SK-N-SH treated with all-trans-retinoic acid at 6 μM for 48 hours (cell line): ENCODE data around the gene PTRH2.

Experiments
- ATAC-seq: fragments of 200-7000 bp; cut with Tn5 transposase; 3 replicates; pipeline ENCODE4 v1.9.1; 2020; ENCODE audit warnings: mild to moderate bottlenecking, moderate library complexity
- ARNTL ChIP-seq: fragments of 450-650 bp; formaldehyde crosslinking; IDR thresholded peaks from 2 replicates; pipeline ENCODE4 v1.5.0; 2020; ENCODE audit warnings: low read depth, mild to moderate bottlenecking, moderate library complexity, borderline replicate concordance
- BACH2 ChIP-seq: fragments of 250-450 bp; sonication (Bioruptor Pico); IDR thresholded peaks from 2 replicates; pipeline ENCODE4 v1.9.0; 2021; ENCODE audit warnings: mild to moderate bottlenecking, borderline replicate concordance
- CSDC2 ChIP-seq: fragments of 250-450 bp; sonication (Bioruptor Pico); IDR thresholded peaks from 2 replicates; pipeline ENCODE4 v1.5.0; 2020; ENCODE audit warnings: mild to moderate bottlenecking, moderate library complexity
- CSRNP3 ChIP-seq: fragments of 250-450 bp; sonication (Bioruptor Pico); IDR thresholded peaks from 2 replicates; pipeline ENCODE4 v1.5.1; 2021; ENCODE audit warnings: mild to moderate bottlenecking, moderate library complexity
- GLIS3 ChIP-seq: fragments of 250-450 bp; sonication (Bioruptor Pico); IDR thresholded peaks from 2 replicates; pipeline ENCODE4 v1.5.0; 2020; ENCODE audit warnings: mild to moderate bottlenecking, moderate library complexity
- ISL1 ChIP-seq: fragments of 250-450 bp; sonication (Bioruptor Pico); IDR thresholded peaks from 2 replicates; pipeline ENCODE4 v2.1.2; 2022; ENCODE audit warnings: mild to moderate bottlenecking, moderate library complexity
- OSR1 ChIP-seq: fragments of 250-450 bp; sonication (Bioruptor Pico); IDR thresholded peaks from 2 replicates; pipeline ENCODE4 v1.8.0; 2022; ENCODE audit warnings: moderate library complexity, mild to moderate bottlenecking, inconsistent platforms
- POU6F1 ChIP-seq: fragments of 250-450 bp; sonication (Bioruptor Pico); IDR thresholded peaks from 2 replicates; pipeline ENCODE4 v1.8.0; 2021; ENCODE audit warnings: low read depth, mild to moderate bottlenecking, moderate library complexity, borderline replicate concordance
- TCF4 ChIP-seq: fragments of 250-450 bp; sonication (Bioruptor Pico); IDR thresholded peaks from 2 replicates; pipeline ENCODE4 v1.8.0; 2021; ENCODE audit warnings: mild to moderate bottlenecking, moderate library complexity, borderline replicate concordance
- TOX ChIP-seq: fragments of 250-450 bp; sonication (Bioruptor Pico); IDR thresholded peaks from 2 replicates; pipeline ENCODE4 v1.8.0; 2021; ENCODE audit warnings: mild to moderate bottlenecking, moderate library complexity, borderline replicate concordance
- ZC3H10 ChIP-seq: fragments of 250-450 bp; sonication (Bioruptor Pico); IDR thresholded peaks from 2 replicates; pipeline ENCODE4 v1.5.1; 2021; ENCODE audit warnings: mild to moderate bottlenecking, moderate library complexity
- ZFP3 ChIP-seq: fragments of 250-450 bp; sonication (Bioruptor Pico); IDR thresholded peaks from 2 replicates; pipeline ENCODE4 v1.5.0; 2020; ENCODE audit warnings: mild to moderate bottlenecking, moderate library complexity
- ZFP30 ChIP-seq: fragments of 450-650 bp; formaldehyde crosslinking; IDR thresholded peaks from 2 replicates; pipeline ENCODE4 v1.5.0; 2022; ENCODE audit warnings: mild to moderate bottlenecking, moderate library complexity
- ZNF565 ChIP-seq: fragments of 450-650 bp; formaldehyde crosslinking; conservative IDR thresholded peaks from 2 replicates; pipeline ENCODE4 v1.5.0; 2020; ENCODE audit warnings: low read depth, mild to moderate bottlenecking, moderate library complexity
- ZNF8 ChIP-seq: fragments of 450-650 bp; formaldehyde crosslinking; IDR thresholded peaks from 2 replicates; pipeline ENCODE4 v1.5.0; 2020; ENCODE audit warnings: mild to moderate bottlenecking, moderate library complexity
- TF ChIP-seq, protein P1 (sequence below): fragments of 250-450 bp; sonication (Bioruptor Pico); IDR thresholded peaks from 2 replicates; pipeline ENCODE4 v1.5.0; 2020; ENCODE audit warnings: mild to moderate bottlenecking, moderate library complexity
- TF ChIP-seq, protein P2 (sequence below): fragments of 250-450 bp; sonication (Bioruptor Pico); IDR thresholded peaks from 2 replicates; pipeline ENCODE4 v1.8.0; 2020; ENCODE audit warnings: mild to moderate bottlenecking, moderate library complexity, borderline replicate concordance
- TF ChIP-seq, protein P3 (sequence below): fragments of 250-450 bp; sonication (Bioruptor Pico); IDR thresholded peaks from 2 replicates; pipeline ENCODE4 v1.5.1; 2020; ENCODE audit warnings: low read depth, mild to moderate bottlenecking, moderate library complexity

Gene PTRH2

GRCh38 chr17:59675231-59675630, 32.0 kb downstream of the PTRH2 start (continued):
- no peak for TF ChIP-seq ARNTL (CRISPR knock-in tag)

DNA sequence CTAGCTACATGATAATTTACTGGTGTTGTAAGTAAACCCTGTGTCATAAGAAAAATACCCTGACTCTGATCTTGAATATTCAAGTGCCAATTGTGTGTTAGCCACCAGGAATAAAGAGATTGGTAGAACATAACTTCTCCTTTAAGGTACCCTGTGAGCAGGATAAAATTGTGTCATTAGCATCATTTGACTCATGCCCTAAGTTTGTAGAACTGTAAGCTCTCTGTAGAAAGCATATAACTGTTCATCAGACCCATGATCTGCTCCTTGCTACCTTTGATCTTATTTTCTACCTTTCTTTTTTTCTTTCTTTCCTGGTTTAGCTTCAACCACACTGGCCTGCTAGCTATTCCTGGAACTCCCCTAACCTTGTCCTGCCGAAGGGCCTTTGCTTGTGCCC, 35.8 kb downstream of the PTRH2 start:
- TF ChIP-seq BACH2 (CRISPR knock-in tag): no peak
- ATAC-seq: no peak

GRCh38 chr17:59669944-59670343, 37.3 kb downstream of the PTRH2 start:
- TF ChIP-seq TCF4 (CRISPR knock-in tag): no peak
- no peak for TF ChIP-seq TOX
- no peak for TF ChIP-seq ZFP3 (CRISPR knock-in tag)
- no peak for TF ChIP-seq ISL1
- TF ChIP-seq CSRNP3 (CRISPR knock-in tag): no peak
- TF ChIP-seq OSR1 (CRISPR knock-in tag): no peak
- no peak for TF ChIP-seq ZNF565 (CRISPR knock-in tag)
- TF ChIP-seq POU6F1 (CRISPR knock-in tag): no peak
- TF ChIP-seq GLIS3 (CRISPR knock-in tag): no peak
- no peak for TF ChIP-seq ZFP30 (CRISPR knock-in tag)
- no peak for TF ChIP-seq CSDC2 (CRISPR knock-in tag)
- TF ChIP-seq, protein P1, sequence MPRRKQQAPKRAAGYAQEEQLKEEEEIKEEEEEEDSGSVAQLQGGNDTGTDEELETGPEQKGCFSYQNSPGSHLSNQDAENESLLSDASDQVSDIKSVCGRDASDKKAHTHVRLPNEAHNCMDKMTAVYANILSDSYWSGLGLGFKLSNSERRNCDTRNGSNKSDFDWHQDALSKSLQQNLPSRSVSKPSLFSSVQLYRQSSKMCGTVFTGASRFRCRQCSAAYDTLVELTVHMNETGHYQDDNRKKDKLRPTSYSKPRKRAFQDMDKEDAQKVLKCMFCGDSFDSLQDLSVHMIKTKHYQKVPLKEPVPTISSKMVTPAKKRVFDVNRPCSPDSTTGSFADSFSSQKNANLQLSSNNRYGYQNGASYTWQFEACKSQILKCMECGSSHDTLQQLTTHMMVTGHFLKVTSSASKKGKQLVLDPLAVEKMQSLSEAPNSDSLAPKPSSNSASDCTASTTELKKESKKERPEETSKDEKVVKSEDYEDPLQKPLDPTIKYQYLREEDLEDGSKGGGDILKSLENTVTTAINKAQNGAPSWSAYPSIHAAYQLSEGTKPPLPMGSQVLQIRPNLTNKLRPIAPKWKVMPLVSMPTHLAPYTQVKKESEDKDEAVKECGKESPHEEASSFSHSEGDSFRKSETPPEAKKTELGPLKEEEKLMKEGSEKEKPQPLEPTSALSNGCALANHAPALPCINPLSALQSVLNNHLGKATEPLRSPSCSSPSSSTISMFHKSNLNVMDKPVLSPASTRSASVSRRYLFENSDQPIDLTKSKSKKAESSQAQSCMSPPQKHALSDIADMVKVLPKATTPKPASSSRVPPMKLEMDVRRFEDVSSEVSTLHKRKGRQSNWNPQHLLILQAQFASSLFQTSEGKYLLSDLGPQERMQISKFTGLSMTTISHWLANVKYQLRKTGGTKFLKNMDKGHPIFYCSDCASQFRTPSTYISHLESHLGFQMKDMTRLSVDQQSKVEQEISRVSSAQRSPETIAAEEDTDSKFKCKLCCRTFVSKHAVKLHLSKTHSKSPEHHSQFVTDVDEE (CRISPR knock-in tag): no peak
- TF ChIP-seq, protein P2, sequence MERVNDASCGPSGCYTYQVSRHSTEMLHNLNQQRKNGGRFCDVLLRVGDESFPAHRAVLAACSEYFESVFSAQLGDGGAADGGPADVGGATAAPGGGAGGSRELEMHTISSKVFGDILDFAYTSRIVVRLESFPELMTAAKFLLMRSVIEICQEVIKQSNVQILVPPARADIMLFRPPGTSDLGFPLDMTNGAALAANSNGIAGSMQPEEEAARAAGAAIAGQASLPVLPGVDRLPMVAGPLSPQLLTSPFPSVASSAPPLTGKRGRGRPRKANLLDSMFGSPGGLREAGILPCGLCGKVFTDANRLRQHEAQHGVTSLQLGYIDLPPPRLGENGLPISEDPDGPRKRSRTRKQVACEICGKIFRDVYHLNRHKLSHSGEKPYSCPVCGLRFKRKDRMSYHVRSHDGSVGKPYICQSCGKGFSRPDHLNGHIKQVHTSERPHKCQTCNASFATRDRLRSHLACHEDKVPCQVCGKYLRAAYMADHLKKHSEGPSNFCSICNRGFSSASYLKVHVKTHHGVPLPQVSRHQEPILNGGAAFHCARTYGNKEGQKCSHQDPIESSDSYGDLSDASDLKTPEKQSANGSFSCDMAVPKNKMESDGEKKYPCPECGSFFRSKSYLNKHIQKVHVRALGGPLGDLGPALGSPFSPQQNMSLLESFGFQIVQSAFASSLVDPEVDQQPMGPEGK (CRISPR knock-in tag): no peak
- TF ChIP-seq BACH2 (CRISPR knock-in tag): no peak
- no peak for TF ChIP-seq ARNTL (CRISPR knock-in tag)
- TF ChIP-seq, protein P3, sequence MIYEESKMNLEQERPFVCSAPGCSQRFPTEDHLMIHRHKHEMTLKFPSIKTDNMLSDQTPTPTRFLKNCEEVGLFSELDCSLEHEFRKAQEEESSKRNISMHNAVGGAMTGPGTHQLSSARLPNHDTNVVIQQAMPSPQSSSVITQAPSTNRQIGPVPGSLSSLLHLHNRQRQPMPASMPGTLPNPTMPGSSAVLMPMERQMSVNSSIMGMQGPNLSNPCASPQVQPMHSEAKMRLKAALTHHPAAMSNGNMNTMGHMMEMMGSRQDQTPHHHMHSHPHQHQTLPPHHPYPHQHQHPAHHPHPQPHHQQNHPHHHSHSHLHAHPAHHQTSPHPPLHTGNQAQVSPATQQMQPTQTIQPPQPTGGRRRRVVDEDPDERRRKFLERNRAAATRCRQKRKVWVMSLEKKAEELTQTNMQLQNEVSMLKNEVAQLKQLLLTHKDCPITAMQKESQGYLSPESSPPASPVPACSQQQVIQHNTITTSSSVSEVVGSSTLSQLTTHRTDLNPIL (CRISPR knock-in tag): no peak
- no peak for ATAC-seq

DNA sequence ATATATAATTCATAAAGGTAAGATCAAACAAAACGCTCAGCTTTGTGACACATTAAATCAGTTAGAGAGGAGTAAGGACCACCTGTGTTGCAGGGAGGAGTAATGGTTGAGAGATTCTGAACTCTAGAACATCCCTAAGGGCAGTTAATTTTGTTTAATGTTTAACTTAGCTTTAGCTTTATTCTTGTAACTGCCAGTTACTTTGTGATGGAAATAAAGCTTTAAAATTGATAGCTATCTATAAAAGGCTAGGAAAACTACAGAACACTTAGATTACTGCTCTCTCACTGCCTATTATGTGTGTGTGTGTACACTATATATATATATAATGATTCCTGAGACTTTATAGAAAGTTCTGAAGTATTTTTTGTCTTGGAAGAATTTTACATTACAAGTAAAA, 37.8 kb downstream of the PTRH2 start:
- ATAC-seq: peak; percentile 15
- TF ChIP-seq ZC3H10 (CRISPR knock-in tag): no peak
- TF ChIP-seq, protein P2 (CRISPR knock-in tag): no peak
- TF ChIP-seq TOX: no peak
- no peak for TF ChIP-seq ZNF8 (CRISPR knock-in tag)
- TF ChIP-seq ARNTL (CRISPR knock-in tag): no peak
- TF ChIP-seq CSRNP3 (CRISPR knock-in tag): no peak
- TF ChIP-seq, protein P1 (CRISPR knock-in tag): no peak
- no peak for TF ChIP-seq OSR1 (CRISPR knock-in tag)
- no peak for TF ChIP-seq GLIS3 (CRISPR knock-in tag)
- TF ChIP-seq ZFP30 (CRISPR knock-in tag): no peak
- TF ChIP-seq TCF4 (CRISPR knock-in tag): no peak
- TF ChIP-seq ZFP3 (CRISPR knock-in tag): no peak
